ENCODE results near the gene DNAJC15. TPM values are rescaled to one million over a fixed set of nuclear protein-coding genes. Genes with fewer than 3 reads are reported as not detected.

Gene DNAJC15
- total RNA-seq, 4 donors from 2014 or later = 9.3 to 21.6 (median 12.7) TPM

DNA sequence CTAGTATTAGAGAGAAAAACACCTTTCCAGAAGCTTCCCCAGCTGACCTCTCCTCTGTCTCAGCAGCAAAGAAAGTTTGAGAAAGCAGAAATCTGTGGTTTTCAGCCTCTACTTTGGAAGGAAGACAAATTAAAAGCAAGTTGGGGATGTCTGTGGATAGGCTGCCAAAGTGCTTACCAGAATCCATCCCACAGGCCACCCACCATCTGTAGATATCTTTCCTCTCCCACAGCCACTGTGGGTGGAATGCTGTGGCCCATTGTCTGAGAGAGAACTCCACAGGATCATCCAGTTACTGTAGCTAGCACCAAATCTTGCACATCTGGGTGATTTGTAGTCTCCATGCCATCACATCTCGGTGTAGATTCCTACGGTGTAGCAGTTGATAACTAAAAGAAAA is 133.5 kb downstream of the DNAJC15 start:
- TF ChIP-seq EP300 (IDR thresholded peaks at IDR 0.05) (no peak), POLR2A (IDR thresholded peaks at IDR 0.05) (no peak), POLR2AphosphoS5 (IDR thresholded peaks at IDR 0.05) (no peak)
- TF ChIP-seq, protein P1, sequence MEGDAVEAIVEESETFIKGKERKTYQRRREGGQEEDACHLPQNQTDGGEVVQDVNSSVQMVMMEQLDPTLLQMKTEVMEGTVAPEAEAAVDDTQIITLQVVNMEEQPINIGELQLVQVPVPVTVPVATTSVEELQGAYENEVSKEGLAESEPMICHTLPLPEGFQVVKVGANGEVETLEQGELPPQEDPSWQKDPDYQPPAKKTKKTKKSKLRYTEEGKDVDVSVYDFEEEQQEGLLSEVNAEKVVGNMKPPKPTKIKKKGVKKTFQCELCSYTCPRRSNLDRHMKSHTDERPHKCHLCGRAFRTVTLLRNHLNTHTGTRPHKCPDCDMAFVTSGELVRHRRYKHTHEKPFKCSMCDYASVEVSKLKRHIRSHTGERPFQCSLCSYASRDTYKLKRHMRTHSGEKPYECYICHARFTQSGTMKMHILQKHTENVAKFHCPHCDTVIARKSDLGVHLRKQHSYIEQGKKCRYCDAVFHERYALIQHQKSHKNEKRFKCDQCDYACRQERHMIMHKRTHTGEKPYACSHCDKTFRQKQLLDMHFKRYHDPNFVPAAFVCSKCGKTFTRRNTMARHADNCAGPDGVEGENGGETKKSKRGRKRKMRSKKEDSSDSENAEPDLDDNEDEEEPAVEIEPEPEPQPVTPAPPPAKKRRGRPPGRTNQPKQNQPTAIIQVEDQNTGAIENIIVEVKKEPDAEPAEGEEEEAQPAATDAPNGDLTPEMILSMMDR (IDR thresholded peaks at IDR 0.05) = no peak
- Histone ChIP-seq H3K9me3 (no peaks in the 10 kb centered on the region), H3K4me1 (no peaks in the 10 kb centered on the region), H3K4me3 (no peak overlapping the region), H3K27me3 (no peaks in the 10 kb centered on the region), H3K27ac (no peak overlapping the region), H3K36me3 (no peaks in the 10 kb centered on the region)
- WGBS, 2 donors (ENCODE audit: low coverage in 1 of 2) = 93 to 94% methylated on average over 2 of the region's 2 CpGs
- no peak for ATAC-seq

DNA sequence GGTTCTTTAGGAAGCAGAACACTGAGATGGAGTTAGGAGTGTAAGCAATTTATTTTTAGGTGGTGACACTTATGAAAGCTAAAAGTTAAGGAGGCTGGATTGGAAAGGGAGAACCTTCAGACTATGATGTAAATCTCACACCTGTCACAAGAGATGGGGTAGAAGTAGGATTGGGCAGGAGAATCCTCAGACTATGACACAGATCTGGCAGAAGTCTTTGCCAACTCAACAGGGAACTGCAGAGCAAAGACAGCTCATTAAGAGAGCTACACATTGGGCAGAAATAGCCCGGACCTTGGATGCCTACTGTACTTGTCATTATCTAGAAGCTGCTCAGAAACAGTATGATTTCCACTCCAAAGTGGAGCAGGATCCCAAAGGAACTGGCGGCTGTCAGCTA is 134.4 kb downstream of the DNAJC15 start:
- Histone ChIP-seq H3K27me3 (no peaks in the 10 kb centered on the region), H3K4me3 (no peak overlapping the region), H3K4me1 (no peaks in the 10 kb centered on the region), H3K27ac (no peak overlapping the region), H3K36me3 (no peaks in the 10 kb centered on the region), H3K9me3 (no peaks in the 10 kb centered on the region)
- TF ChIP-seq, protein P1 (IDR thresholded peaks at IDR 0.05) = no peak
- TF ChIP-seq EP300 (IDR thresholded peaks at IDR 0.05) (no peak), POLR2AphosphoS5 (IDR thresholded peaks at IDR 0.05) (no peak), POLR2A (IDR thresholded peaks at IDR 0.05) (no peak)
- ATAC-seq = no peak
- 88% methylated on average over 1 of the region's 2 CpGs; no CpG with 5 or more reads in 1 of the 2 donors for WGBS, 2 donors (ENCODE audit: low coverage in 1 of 2)

DNA sequence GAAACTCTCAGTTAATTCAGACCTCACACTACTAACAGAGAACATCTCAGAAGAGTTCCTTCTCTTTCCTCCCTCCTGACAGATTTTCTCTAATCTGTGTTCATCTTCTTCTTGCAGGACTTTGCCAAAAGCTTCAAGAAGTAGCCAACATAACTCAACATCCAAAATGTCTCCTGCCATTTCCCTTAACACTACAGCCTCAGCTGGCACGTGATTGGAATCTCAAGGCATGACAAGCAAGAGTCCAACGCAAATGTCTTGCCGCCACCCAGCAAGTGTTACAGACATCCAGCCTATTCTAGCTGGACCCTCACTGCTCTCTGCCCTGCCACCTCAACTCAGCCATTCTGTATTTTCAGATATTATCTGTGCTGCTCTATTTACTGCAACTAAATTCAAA is 135.1 kb downstream of the DNAJC15 start:
- Histone ChIP-seq H3K4me1 (no peaks in the 10 kb centered on the region), H3K27ac (no peak overlapping the region), H3K27me3 (no peaks in the 10 kb centered on the region), H3K4me3 (no peak overlapping the region), H3K9me3 (no peaks in the 10 kb centered on the region), H3K36me3 (no peaks in the 10 kb centered on the region)
- 89 to 91% methylated on average over 3 of the region's 3 CpGs for WGBS, 2 donors (ENCODE audit: low coverage in 1 of 2)
- ATAC-seq = no peak
- TF ChIP-seq, protein P1 (IDR thresholded peaks at IDR 0.05) = no peak
- no peak for TF ChIP-seq POLR2AphosphoS5 (IDR thresholded peaks at IDR 0.05)
- TF ChIP-seq POLR2A (IDR thresholded peaks at IDR 0.05) = no peak
- TF ChIP-seq EP300 (IDR thresholded peaks at IDR 0.05) = no peak

DNA sequence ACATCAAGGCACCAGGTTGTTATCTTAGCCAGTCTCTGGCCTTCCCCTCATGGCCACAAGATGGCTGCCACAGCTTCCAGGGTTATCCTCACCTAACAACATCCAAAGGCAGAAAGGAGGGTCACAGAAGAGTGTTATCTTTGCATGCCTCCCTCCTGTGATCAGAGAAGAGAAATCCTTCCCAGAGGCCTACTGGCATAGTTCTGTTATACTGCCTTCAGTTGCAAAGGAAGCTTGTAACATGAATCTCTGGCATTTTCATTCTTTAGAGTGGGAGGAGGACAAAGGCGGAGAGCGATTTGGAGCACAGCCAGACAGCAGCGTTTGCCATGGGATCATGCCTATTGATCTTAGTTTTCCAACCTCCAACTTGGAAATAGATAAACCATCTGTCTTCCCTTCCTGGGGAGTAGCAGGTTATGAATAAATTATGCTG is 135.7 kb downstream of the DNAJC15 start:
- no peaks in the 10 kb centered on the region for H3K36me3 ChIP-seq
- H3K9me3 ChIP-seq = no peaks in the 10 kb centered on the region
- no peak for ATAC-seq
- no peak for TF ChIP-seq POLR2AphosphoS5 (IDR thresholded peaks at IDR 0.05)
- no peak for TF ChIP-seq POLR2A (IDR thresholded peaks at IDR 0.05)
- TF ChIP-seq EP300 (IDR thresholded peaks at IDR 0.05) = no peak
- TF ChIP-seq, protein P1 (IDR thresholded peaks at IDR 0.05) = no peak
- H3K4me3 ChIP-seq = no peak overlapping the region
- WGBS, 2 donors (ENCODE audit: low coverage in 1 of 2) = 8 to 13% methylated on average over 3 of the region's 3 CpGs
- no peaks in the 10 kb centered on the region for H3K4me1 ChIP-seq
- no peak overlapping the region for H3K27ac ChIP-seq
- no peaks in the 10 kb centered on the region for H3K27me3 ChIP-seq

Other genes starting within 250 kb of the DNAJC15 start
- gene FAM216B, start 242.0 kb upstream of the DNAJC15 start, total RNA-seq = not detected
- 10 to 100 TPM in 1 of 4 donors, 1 to 10 TPM in 3; 6.1 to 13.3 (median 7.8) TPM for gene EPSTI1, start 31.3 kb upstream of the DNAJC15 start, total RNA-seq